ENCODE data around the gene TAT. TPM values are rescaled to one million over a fixed set of nuclear protein-coding genes. Genes with fewer than 3 reads are reported as not detected.

Gene TAT
- total RNA-seq, 1 donor from 2014 or later = 0.35 TPM

DNA sequence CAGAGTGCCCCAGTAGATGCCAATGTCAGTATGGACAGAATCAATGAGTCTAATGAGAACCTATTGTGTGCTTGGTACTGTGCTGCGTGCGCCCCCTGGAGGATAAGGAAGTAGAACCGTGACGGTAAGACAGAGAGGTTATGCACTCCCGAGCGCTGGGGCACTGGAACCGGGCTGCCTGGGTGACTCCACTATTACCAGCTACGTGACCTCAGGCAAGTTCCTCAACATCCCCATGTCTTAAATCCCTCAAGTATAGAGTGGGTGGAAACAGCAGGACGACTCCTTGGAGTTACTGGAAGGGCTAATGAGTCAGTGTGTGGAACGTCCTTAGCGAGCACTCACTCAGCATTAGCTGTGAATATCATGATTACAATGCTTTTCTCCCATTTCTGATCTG, 34.5 kb downstream of the TAT start:
- TF ChIP-seq, protein P1, sequence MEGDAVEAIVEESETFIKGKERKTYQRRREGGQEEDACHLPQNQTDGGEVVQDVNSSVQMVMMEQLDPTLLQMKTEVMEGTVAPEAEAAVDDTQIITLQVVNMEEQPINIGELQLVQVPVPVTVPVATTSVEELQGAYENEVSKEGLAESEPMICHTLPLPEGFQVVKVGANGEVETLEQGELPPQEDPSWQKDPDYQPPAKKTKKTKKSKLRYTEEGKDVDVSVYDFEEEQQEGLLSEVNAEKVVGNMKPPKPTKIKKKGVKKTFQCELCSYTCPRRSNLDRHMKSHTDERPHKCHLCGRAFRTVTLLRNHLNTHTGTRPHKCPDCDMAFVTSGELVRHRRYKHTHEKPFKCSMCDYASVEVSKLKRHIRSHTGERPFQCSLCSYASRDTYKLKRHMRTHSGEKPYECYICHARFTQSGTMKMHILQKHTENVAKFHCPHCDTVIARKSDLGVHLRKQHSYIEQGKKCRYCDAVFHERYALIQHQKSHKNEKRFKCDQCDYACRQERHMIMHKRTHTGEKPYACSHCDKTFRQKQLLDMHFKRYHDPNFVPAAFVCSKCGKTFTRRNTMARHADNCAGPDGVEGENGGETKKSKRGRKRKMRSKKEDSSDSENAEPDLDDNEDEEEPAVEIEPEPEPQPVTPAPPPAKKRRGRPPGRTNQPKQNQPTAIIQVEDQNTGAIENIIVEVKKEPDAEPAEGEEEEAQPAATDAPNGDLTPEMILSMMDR (IDR thresholded peaks at IDR 0.05) = peak; percentile 65
- no peak for DNase-seq (ENCODE audit: low spot score)
- Mint-ChIP-seq H3K4me3 (ENCODE audit: unreplicated experiment) (no peak overlapping the region), H3K4me1 (ENCODE audit: low read depth) (no peaks in the 10 kb centered on the region), H3K36me3 (ENCODE audit: low read depth) (no peaks in the 10 kb centered on the region), H3K27me3 (ENCODE audit: low read depth) (peaks cover 28% of the 10 kb centered on the region), H3K27ac (ENCODE audit: unreplicated experiment) (no peak overlapping the region), H3K9me3 (ENCODE audit: low read depth) (no peaks in the 10 kb centered on the region)

DNA sequence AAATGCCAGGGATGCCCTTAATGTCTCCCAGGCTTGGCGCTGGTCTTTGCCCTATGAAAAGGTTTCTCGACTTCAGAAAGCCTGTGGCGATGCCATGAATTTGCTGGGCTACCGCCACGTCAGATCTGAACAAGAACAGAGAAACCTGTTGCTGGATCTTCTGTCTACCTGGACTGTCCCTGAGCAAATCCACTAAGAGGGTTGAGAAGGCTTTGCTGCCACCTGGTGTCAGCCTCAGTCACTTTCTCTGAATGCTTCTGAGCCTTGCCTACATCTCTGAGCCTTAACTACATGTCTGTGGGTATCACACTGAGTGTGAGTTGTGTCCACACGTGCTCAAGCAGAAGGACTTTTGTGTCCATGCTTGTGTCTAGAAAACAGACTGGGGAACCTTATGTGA, 39.2 kb downstream of the TAT start:
- DNase-seq (ENCODE audit: low spot score) = no peak
- TF ChIP-seq, protein P1 (IDR thresholded peaks at IDR 0.05) = peak; percentile 78
- Mint-ChIP-seq H3K27ac (ENCODE audit: unreplicated experiment) (no peak overlapping the region), H3K9me3 (ENCODE audit: low read depth) (no peaks in the 10 kb centered on the region), H3K27me3 (ENCODE audit: low read depth) (peaks cover 26% of the 10 kb centered on the region), H3K4me3 (ENCODE audit: unreplicated experiment) (no peak overlapping the region), H3K36me3 (ENCODE audit: low read depth) (no peaks in the 10 kb centered on the region), H3K4me1 (ENCODE audit: low read depth) (no peaks in the 10 kb centered on the region)

GRCh38 chr16:71536752-71537499, 40.0 kb downstream of the TAT start:
- H3K4me3 Mint-ChIP-seq (ENCODE audit: unreplicated experiment) = no peak overlapping the region
- no peaks in the 10 kb centered on the region for H3K4me1 Mint-ChIP-seq (ENCODE audit: low read depth)
- TF ChIP-seq, protein P1 (IDR thresholded peaks at IDR 0.05) = no peak
- H3K9me3 Mint-ChIP-seq (ENCODE audit: low read depth) = no peaks in the 10 kb centered on the region
- no peaks in the 10 kb centered on the region for H3K36me3 Mint-ChIP-seq (ENCODE audit: low read depth)
- DNase-seq (ENCODE audit: low spot score) = no peak
- peaks cover 21% of the 10 kb centered on the region for H3K27me3 Mint-ChIP-seq (ENCODE audit: low read depth)
- no peak overlapping the region for H3K27ac Mint-ChIP-seq (ENCODE audit: unreplicated experiment)

- Mint-ChIP-seq H3K27me3 (ENCODE audit: low read depth) (peaks cover 6% of the 10 kb centered on the region), H3K4me1 (ENCODE audit: low read depth) (no peaks in the 10 kb centered on the region), H3K4me3 (ENCODE audit: unreplicated experiment) (no peak overlapping the region), H3K9me3 (ENCODE audit: low read depth) (no peaks in the 10 kb centered on the region), H3K36me3 (ENCODE audit: low read depth) (no peaks in the 10 kb centered on the region), H3K27ac (ENCODE audit: unreplicated experiment) (no peak overlapping the region)
- TF ChIP-seq, protein P1 (IDR thresholded peaks at IDR 0.05) = no peak
- DNase-seq (ENCODE audit: low spot score) = no peak
Observed at GRCh38 chr16:71532366-71532765, 44.5 kb downstream of the TAT start.

DNA sequence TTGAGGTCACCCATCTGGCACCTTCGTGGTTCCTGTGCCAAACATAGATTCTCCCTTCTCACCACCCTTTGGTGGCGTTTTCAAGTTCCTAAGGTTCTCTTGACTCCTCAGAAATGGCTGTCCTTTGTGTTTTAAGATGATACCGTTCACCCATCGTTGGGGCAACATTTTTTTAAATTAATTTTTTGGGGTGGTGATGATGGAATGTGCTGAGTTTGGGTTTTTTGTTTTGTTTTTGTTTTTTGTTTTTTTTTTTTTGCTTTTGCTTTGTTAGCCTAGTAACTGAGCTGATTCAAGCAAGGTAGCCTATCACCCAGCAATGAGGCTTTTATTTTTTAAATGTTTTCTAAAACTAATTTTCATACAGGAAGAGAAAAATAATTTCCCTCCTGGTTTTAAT, 48.0 kb downstream of the TAT start:
- no peaks in the 10 kb centered on the region for H3K36me3 Mint-ChIP-seq (ENCODE audit: low read depth)
- no peak for DNase-seq (ENCODE audit: low spot score)
- no peak overlapping the region for H3K4me3 Mint-ChIP-seq (ENCODE audit: unreplicated experiment)
- peaks cover 12% of the 10 kb centered on the region for H3K4me1 Mint-ChIP-seq (ENCODE audit: low read depth)
- no peak overlapping the region for H3K27ac Mint-ChIP-seq (ENCODE audit: unreplicated experiment)
- no peaks in the 10 kb centered on the region for H3K9me3 Mint-ChIP-seq (ENCODE audit: low read depth)
- TF ChIP-seq, protein P1 (IDR thresholded peaks at IDR 0.05) = no peak
- peaks cover 27% of the 10 kb centered on the region for H3K27me3 Mint-ChIP-seq (ENCODE audit: low read depth)
